Measurements from ENCODE around the gene CRYZ.

DNA sequence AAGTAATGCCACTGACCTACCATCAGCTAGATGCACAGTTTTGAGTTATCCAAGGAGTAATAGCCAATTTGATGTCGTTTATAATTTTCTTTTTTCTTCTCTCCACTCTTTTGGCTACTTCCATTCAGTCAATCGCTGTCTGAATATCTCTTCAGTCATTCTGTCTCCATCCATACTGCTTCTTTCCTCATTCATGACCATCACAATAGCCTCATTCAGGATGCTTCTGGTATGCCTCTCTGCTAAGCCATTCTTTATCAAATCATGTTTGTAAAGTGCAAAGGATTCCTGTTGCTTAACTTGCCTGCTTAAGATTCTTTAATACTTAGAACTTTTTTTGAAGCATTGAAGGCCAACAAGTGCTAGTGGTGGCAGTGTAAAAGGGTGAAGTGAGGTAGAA, 20.3 kb upstream of the CRYZ start:
- no peak for TF ChIP-seq EZH2 (IDR thresholded peaks at IDR 0.05)
- no peak for TF ChIP-seq CTCF (IDR thresholded peaks at IDR 0.05)

Measured in neural progenitor cell (in vitro differentiated cells).